Stimulated activated CD8-positive, alpha-beta memory T cell treated with anti-CD3 and anti-CD28 coated beads, Interleukin-12 subunit alpha, Interleukin-12 subunit beta, amount 100 ng/mL, for 1 hour (primary cell): ENCODE measurements around the gene CDC25C.
"Not testable (repeated sequence)": the region's sequence is repeated elsewhere in the genome, so short reads cannot be mapped to it uniquely, and the experiment has no call there.

ENCODE experiments used
- DNase-seq: peaks from one replicate; pipeline ENCODE4 v3.0.0-alpha.2; 2020; ENCODE audit warnings: low read depth

Gene CDC25C

DNA sequence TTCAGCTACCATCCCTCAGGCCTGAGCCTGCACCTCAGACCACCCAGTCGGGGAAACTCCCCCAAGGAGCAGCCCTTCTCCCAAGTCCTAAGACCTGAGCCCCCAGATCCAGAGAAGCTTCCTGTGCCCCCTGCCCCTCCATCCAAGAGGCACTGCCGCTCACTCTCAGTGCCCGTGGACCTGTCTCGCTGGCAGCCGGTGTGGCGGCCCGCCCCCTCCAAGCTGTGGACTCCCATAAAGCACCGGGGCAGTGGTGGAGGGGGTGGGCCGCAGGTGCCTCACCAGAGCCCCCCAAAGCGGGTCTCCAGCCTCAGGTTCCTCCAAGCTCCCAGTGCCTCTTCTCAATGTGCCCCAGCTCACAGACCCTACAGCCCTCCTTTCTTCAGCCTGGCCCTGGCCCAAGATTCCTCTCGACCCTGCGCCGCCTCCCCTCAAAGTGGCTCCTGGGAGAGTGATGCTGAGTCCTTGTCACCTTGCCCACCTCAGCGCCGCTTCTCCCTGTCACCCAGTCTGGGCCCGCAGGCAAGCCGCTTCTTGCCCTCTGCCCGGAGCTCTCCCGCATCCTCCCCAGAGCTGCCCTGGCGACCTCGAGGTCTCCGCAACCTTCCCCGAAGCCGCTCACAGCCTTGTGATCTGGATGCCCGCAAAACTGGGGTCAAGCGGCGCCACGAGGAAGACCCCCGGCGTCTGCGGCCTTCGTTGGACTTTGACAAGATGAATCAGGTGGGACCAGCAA is 13.5 kb upstream of the CDC25C start:
- DNase-seq: no peak

- DNase-seq: no peak
These were observed 8.4 kb upstream of the CDC25C start for GRCh38 chr5:138340008-138340407.

DNA sequence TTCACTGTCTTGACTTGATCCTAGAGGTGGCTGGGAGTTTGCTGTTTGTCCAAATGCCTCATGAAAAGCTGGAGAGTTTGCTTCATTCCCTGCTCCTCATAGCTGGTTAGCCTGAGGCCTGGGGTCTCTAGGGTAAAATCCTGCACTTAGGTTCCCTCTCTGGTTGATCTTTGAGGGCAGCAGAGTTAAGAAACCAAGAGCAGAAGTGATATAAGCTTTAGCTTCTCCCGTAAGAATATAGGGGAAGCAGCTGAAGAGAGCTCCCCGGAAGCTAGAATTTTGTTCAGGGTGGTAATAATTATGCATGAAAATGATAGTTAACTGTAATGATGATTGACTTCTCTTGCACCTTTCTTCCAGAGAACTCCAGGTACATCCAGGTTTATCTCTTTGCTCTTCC is 7.9 kb upstream of the CDC25C start:
- no peak for DNase-seq

- DNase-seq: no peak
These were observed 7.5 kb upstream of the CDC25C start for GRCh38 chr5:138339091-138339456.

DNA sequence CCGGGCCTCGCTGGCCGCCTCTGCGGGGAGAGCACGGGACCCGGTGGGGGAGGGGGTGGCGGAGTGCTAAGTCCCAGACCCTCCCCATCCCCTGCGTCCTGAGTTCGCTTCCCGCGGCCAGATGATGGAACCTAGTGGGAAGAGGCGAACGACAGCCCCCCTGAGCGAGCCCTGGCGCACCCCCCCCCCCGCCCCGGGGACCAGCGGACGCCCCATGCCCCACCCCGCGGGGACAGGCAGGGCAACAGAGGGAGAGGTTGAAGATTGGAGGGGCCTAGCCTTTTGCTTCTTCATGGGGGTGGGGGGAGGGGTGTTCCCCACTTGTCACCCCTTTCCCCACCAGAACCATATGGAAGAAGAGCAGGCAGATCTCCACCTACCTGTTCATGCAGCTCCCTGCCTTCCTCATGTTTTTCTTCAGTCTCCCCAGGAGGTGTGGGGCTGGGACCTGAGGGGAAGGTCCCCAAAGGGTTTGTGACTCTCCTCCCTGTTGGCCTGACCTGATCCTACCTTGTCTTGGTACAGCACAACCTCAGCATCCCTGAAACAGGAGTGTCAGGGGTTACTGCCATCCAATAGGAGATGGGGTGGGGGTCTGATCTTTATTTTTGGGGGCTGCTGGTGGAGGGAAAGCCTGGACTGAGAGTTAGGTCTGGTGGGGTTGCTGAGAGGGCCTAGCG is 6.9 kb upstream of the CDC25C start:
- DNase-seq: no peak

- peak; percentile 88 for DNase-seq
These were observed 6.2 kb upstream of the CDC25C start, which contains the start of gene FAM53C for GRCh38 chr5:138337685-138338410. FAM53C (plus strand) TSS chr5:138338266; CDS start chr5:138341336, 3,070 bp downstream.

- no peak for DNase-seq
These were observed 5.5 kb upstream of the CDC25C start for GRCh38 chr5:138336952-138337684.

DNA sequence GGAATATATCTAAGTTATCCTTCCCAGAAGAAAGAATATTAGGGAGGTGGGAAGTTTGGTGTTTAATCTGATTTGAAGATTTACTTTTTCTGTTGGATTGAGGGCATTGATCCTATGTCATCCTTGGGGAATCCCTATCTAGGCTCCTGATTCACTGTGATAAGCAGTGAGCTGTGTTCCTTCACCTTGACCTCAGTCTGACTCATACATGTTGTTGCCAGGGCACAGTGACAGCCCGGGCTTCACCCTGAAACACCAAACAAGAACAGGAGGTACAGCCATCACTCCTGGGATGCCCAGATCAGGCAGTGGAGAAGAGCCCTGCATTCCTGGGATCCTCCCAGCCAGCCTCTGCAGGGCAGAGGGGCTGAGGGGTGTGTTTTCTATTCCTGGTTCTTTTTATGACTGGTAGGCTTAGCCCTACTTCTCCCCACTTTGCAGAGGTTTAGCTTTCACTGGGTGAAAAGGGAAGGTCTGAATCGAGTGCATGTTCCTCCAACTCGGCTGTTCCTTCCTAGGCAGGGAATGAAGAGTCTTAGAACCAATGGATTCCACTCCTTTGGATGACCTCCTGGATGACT is 3.4 kb upstream of the CDC25C start:
- no peak for DNase-seq

DNA sequence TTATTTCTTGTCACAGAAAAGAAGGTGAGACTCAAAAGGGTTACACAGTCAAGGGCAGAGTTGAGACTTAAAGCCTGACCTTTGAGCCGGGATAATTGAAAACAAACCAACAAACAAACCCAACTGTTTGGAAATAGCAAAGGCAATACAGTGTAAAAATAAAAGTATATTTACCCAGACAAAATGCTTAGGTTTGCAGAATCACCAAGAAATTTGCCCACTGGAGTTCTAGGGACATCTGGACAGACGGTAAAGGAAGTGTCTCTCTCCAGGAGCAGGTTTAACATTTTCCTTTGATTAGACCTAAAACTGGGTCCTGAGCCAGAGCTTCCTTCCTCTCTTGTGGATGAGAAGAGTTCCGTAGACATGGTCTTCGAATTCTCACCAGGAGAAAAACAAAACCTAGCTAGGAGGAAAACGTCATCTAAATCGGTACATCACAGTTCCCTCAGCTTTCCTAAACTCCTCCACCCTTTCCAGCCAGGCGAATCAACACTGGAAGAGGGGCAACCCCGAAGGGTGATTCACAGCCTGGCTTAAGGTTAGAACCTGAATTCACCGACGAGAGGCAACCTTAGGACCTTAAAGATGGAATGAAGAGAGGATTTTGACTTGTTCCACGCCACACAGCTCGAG is 673 bp downstream of the CDC25C start:
- no peak for DNase-seq

- not testable (repeated sequence) for DNase-seq
These were observed 13.4 kb downstream of the CDC25C start for GRCh38 chr5:138318211-138318610.

DNA sequence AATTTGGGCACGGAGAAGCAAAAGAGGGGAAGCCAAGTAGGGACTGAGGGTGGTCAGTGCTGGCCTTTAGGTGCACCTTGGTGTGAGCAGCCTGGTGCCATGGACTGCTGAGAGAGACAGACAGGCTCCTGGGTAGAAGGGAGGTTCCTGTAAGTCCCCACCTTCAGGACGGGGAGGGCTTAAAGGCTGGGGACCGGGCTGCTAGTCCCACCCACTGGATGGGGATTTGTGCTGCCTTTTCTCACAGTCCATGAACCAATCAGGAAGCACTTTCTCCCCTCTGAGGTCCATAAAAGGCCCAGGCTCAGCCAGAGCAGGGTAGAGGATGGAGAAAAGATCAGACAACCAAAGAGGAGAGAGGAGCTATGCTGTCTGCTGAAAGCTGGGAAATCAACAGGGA is 15.2 kb downstream of the CDC25C start:
- no peak for DNase-seq

- no peak for DNase-seq
These were observed 15.8 kb downstream of the CDC25C start for GRCh38 chr5:138315751-138316278.

DNA sequence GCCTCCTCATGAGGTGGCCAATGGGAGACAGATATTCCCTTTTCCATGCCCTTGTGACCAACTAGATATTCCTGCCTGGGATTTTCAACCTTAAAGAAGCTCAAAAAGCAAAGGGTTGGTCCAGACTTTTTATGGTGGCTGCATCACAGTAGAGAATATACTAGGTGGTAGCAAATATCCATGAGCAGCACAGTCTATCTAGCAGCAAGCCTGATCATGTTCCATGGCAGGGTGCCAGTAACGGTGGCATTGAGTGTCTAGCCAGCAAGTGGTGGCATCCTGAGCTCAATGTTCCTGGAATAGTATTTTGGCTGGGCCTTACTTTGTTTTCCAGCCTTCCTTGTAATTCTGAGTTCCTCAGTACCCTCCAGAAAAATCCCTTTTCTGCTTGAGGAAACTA is 25.8 kb downstream of the CDC25C start:
- no peak for DNase-seq

GRCh38 chr5:138303372-138303771 is 28.2 kb downstream of the CDC25C start:
- no peak for DNase-seq

DNA sequence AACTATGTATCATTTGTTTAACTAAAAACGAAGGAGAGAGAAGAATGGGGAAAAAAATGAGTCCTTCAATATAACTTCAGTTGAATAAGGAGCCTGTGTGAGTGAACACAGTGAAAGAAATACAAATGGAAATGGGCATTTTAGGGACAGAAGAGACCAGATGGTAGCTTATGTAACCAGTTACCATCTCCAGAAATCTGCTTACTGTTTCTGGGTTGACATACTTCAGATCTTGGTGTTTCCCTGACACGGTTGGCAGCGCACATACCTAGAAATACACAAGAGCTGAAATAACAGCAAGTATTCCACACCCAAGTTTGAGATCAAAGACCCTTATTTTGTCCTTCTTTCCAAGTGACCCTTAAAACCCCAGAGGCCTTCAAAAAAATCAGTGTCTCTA is 42.3 kb downstream of the CDC25C start:
- no peak for DNase-seq

GRCh38 chr5:138287246-138287645 is 44.4 kb downstream of the CDC25C start:
- no peak for DNase-seq

GRCh38 chr5:138282920-138283742 is 48.5 kb downstream of the CDC25C start:
- DNase-seq: no peak

GRCh38 chr5:138280915-138281314 is 50.7 kb downstream of the CDC25C start:
- no peak for DNase-seq

- DNase-seq: no peak
These were observed 55.1 kb downstream of the CDC25C start for GRCh38 chr5:138276402-138277054.

- no peak for DNase-seq
These were observed 55.7 kb downstream of the CDC25C start for GRCh38 chr5:138275895-138276294.
